GM12872 (cell line): ENCODE measurements around the gene PIAS1.

Experiments used
- TF ChIP-seq, protein P1 (sequence below): IDR thresholded peaks from 3 replicates; pipeline ENCODE4 v1.5.1; 2011; ENCODE audit warnings: low read depth, mild to moderate bottlenecking, low read length, moderate library complexity; ENCODE audit not compliant: insufficient read depth

The PIAS1 gene

GRCh38 chr15:68208136-68208535 lies 154.0 kb downstream of the PIAS1 start:
- TF ChIP-seq, protein P1, sequence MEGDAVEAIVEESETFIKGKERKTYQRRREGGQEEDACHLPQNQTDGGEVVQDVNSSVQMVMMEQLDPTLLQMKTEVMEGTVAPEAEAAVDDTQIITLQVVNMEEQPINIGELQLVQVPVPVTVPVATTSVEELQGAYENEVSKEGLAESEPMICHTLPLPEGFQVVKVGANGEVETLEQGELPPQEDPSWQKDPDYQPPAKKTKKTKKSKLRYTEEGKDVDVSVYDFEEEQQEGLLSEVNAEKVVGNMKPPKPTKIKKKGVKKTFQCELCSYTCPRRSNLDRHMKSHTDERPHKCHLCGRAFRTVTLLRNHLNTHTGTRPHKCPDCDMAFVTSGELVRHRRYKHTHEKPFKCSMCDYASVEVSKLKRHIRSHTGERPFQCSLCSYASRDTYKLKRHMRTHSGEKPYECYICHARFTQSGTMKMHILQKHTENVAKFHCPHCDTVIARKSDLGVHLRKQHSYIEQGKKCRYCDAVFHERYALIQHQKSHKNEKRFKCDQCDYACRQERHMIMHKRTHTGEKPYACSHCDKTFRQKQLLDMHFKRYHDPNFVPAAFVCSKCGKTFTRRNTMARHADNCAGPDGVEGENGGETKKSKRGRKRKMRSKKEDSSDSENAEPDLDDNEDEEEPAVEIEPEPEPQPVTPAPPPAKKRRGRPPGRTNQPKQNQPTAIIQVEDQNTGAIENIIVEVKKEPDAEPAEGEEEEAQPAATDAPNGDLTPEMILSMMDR, result no peak

- TF ChIP-seq, protein P1, result no peak
Measured at GRCh38 chr15:68208636-68209240, 154.6 kb downstream of the PIAS1 start.

DNA sequence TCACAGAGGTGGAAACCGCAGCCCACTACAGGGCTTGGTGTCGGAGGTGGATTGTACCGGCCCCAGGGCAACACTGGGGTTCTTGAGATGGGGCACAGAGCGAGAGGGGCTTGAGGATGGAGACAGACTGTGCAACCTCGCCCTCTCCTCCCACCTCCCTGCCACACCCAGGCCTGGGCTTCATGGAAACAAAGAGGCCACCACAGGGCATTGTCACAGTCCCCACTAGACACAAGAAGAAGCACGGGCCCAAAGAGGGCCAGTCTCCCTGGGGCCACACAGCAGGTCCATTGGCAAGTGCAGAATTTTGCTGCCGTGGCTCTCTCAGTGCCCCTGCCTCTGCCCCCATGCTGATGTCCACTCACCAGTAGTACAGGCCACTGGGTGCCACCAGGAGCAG lies 155.2 kb downstream of the PIAS1 start:
- TF ChIP-seq, protein P1, result no peak

- TF ChIP-seq, protein P1, result no peak
Measured at GRCh38 chr15:68209735-68210408, 155.8 kb downstream of the PIAS1 start.

- TF ChIP-seq, protein P1, result no peak
Measured at GRCh38 chr15:68210409-68210756, 156.3 kb downstream of the PIAS1 start.

DNA sequence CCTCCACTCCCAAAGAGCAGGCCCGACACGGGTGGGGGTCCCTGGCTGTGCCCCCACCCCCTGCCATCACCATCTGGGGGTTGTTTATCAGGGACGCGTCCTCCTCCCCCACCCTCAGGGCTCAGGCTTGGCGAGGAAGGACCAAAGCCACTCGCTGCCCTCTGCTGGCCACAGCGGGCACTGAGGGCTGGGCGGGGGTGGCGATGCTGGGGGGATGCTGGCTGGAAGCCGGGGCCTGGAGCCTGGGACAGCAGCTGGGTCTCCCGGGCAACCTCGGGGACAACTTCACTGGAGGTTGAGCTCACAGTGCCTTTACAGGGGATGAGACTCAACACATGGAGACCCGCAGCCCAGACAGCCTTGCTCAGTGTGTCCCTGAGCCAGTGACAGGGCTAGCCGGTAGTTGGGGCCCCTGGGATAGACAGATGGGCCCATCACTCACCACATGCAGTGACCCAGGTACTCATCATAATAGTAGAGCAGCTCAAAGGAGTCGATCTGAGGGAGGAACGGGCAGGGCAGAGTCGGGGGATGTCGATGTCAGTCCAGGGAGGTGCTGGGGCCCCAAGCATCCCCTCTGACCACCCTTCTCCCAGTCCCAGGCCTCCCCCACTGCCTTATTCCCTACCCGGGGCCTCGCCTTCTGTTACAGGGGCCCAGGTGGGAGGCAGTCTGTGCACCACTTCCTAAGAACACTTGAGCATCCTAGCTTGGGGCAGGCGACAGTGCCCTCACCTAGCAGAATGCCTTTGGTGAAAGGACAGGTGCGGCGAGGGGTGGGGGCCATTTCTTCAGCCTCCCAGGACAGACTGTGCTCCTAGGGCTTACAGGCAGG lies 156.9 kb downstream of the PIAS1 start:
- TF ChIP-seq, protein P1, result peak; percentile 82

DNA sequence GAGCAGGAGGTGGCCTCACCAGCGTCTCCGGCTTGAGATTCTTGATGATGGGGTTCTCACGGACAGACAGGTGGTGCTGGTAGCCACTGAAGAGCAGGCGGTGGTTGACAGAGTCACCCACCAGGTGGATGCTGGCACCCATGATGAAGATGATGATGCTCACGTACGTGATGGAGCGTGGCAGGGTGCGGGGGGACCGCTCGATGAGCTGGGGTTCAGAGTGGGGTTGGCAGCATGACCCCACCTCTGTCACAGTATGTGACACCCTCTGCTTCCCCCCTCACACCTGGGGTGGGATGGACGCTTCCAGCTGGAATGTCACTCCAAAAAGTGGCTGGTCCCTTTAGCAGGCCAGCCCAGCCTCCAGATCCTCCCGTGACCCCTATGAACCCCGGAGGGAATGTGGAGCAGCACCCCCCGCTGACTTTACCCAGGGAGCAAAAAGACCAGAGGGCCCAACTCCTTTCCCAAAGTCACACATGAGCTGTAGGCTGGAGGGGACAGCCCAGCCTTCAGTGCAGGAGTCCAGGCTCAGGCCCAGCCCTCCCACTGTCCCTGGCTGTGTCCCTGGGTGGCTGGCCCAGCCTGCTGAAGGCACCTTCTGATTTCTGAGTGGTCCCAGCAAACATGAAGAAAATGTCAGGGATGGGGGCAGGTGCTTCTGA lies 157.7 kb downstream of the PIAS1 start:
- TF ChIP-seq, protein P1, result no peak
